SJCRH30 (cell line): ENCODE measurements around the gene DNAAF5. TPM values are rescaled to one million over a fixed set of nuclear protein-coding genes. Genes with fewer than 3 reads are reported as not detected.

Experiments
- DNase-seq, 2 experiments: peaks; one replicate each; pipeline ENCODE4 v3.0.0-alpha.2; 2015 to 2020
- H3K27ac ChIP-seq: fragments of 250-450 bp; sonication (Bioruptor Pico); 2 replicates; pipeline ENCODE4 v1.5.1; 2020; ENCODE audit warnings: mild to moderate bottlenecking, moderate library complexity
- H3K27me3 ChIP-seq: fragments of 250-450 bp; sonication (Bioruptor Pico); 2 replicates; pipeline ENCODE4 v1.5.1; 2020; ENCODE audit warnings: mild to moderate bottlenecking, moderate library complexity
- H3K36me3 ChIP-seq: fragments of 250-450 bp; sonication (Bioruptor Pico); 2 replicates; pipeline ENCODE4 v1.5.1; 2020; ENCODE audit warnings: mild to moderate bottlenecking, moderate library complexity
- H3K4me1 ChIP-seq: fragments of 250-450 bp; sonication (Bioruptor Pico); 2 replicates; pipeline ENCODE4 v1.5.1; 2020; ENCODE audit warnings: mild to moderate bottlenecking, moderate library complexity
- H3K4me3 ChIP-seq: fragments of 250-450 bp; sonication (Bioruptor Pico); 2 replicates; pipeline ENCODE4 v1.5.1; 2020; ENCODE audit warnings: mild to moderate bottlenecking, moderate library complexity
- H3K9me3 ChIP-seq: fragments of 250-450 bp; sonication (Bioruptor Pico); replicated peaks from 2 replicates; pipeline ENCODE4 v1.5.1; 2020; ENCODE audit warnings: mild to moderate bottlenecking, moderate library complexity
- total RNA-seq: library from RNA; depleted of rRNA; stranded (reverse); fragments of >200 nt; shearing (Covaris generic); gene quantifications from 2 replicates; pipeline ENCODE4 v1.2.3, GENCODE V29; 2014

Gene DNAAF5
- total RNA-seq, 1 experiment from 2014 or later, result 18.4 TPM

GRCh38 chr7:716222-716621 is 10.3 kb upstream of the DNAAF5 start:
- no peaks in the 10 kb centered on the region for H3K36me3 ChIP-seq
- H3K9me3 ChIP-seq, result no peaks in the 10 kb centered on the region
- no peak overlapping the region for H3K27ac ChIP-seq
- H3K4me3 ChIP-seq, result no peak overlapping the region
- H3K4me1 ChIP-seq, result no peaks in the 10 kb centered on the region
- no peak for DNase-seq
- H3K27me3 ChIP-seq, result no peaks in the 10 kb centered on the region

DNA sequence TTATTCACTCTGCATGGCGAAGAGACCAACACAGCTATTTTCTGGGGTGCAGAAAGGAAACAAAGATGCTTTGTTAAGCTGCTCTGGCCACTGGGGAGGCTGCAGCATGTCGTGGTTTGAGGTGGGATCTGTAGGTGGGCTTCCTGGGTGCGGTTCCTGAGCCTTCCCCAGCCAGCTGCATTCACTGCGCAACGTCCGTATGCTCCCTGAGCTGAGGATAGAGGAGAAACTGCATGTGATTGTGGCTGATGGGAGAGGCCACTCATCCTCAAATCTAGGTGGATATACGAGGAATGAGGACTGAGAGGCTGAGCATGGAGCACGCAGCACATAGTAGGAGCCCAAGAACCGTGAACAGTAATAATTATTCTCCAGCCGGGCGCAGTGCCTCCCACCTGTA is 9.9 kb upstream of the DNAAF5 start:
- Histone ChIP-seq H3K4me3 (no peak overlapping the region), H3K27me3 (no peaks in the 10 kb centered on the region), H3K4me1 (no peaks in the 10 kb centered on the region), H3K27ac (no peak overlapping the region), H3K9me3 (no peaks in the 10 kb centered on the region), H3K36me3 (no peaks in the 10 kb centered on the region)
- no peak for DNase-seq

- no peak overlapping the region for H3K27ac ChIP-seq
- H3K4me3 ChIP-seq, result no peak overlapping the region
- H3K36me3 ChIP-seq, result no peaks in the 10 kb centered on the region
- DNase-seq, result no peak
- no peaks in the 10 kb centered on the region for H3K9me3 ChIP-seq
- no peaks in the 10 kb centered on the region for H3K4me1 ChIP-seq
- H3K27me3 ChIP-seq, result no peaks in the 10 kb centered on the region
Measured at GRCh38 chr7:721619-722248, 4.8 kb upstream of the DNAAF5 start.

DNA sequence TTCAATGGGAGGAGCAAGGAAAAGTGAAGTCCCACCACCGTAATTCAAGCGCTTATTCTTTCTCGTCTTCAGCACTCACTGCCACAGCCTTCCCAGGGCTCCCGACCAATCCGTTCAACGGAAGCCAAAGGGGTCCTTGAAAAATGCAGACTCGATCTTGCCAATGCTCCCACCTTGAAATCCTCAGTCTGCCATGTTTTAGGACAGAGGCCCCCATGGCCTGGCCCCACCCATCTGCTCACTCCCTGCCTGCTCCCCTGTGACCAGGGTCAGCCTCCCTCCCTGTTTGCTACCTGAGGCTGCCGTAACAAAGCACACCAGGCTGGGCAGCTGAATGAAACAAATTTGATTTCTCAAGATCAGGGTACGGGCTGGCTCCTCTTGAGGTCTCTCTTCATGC is 3.0 kb upstream of the DNAAF5 start:
- DNase-seq, result no peak
- H3K27ac ChIP-seq, result no peak overlapping the region
- no peaks in the 10 kb centered on the region for H3K36me3 ChIP-seq
- no peaks in the 10 kb centered on the region for H3K4me1 ChIP-seq
- no peaks in the 10 kb centered on the region for H3K27me3 ChIP-seq
- no peak overlapping the region for H3K4me3 ChIP-seq
- H3K9me3 ChIP-seq, result no peaks in the 10 kb centered on the region

DNA sequence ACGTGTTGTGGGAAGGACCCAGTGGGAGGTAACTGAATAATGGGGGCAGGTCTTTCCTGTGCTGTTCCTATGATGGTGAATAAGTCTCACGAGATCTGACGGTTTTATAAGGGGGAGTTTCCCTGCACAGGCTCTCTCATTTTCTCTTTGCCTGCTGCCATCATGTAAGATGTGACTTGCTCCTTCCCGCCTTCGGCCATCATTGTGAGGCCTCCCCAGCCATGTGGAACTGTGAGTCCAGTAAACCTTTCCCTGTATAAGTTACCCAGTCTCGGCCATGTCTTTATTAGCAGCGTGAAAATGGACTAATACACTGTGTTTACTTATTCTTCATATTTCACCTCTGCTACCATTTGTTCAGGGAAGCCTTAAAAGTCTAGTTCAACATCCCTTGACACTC is 2.2 kb upstream of the DNAAF5 start:
- no peaks in the 10 kb centered on the region for H3K27me3 ChIP-seq
- H3K4me3 ChIP-seq, result no peak overlapping the region
- H3K4me1 ChIP-seq, result no peaks in the 10 kb centered on the region
- no peaks in the 10 kb centered on the region for H3K9me3 ChIP-seq
- no peak overlapping the region for H3K27ac ChIP-seq
- H3K36me3 ChIP-seq, result no peaks in the 10 kb centered on the region
- no peak for DNase-seq

GRCh38 chr7:725223-726005 is 1.1 kb upstream of the DNAAF5 start:
- Histone ChIP-seq H3K27ac (no peak overlapping the region), H3K4me1 (no peaks in the 10 kb centered on the region), H3K36me3 (no peaks in the 10 kb centered on the region), H3K27me3 (no peaks in the 10 kb centered on the region), H3K9me3 (no peaks in the 10 kb centered on the region), H3K4me3 (no peak overlapping the region)
- no peak for DNase-seq

- Histone ChIP-seq H3K4me1 (peaks cover 2% of the 10 kb centered on the region; the same call in 1 of the 2 replicates), H3K27ac (no peak overlapping the region; the same call in 1 of the 2 replicates)
Measured at GRCh38 chr7:726854-727103, 280 bp downstream of the DNAAF5 start.

GRCh38 chr7:727104-727805 is 756 bp downstream of the DNAAF5 start, which contains the start of gene PRKAR1B:
TSS of gene PRKAR1B (minus strand) at chr7:727281. CDS start at chr7:711505, 15,776 bp downstream.
- H3K27me3 ChIP-seq, result no peaks in the 10 kb centered on the region
- peaks cover 5% of the 10 kb centered on the region; the same call in 1 of the 2 replicates for H3K4me1 ChIP-seq
- peak within 1 kb of the TSS; percentile 92 for H3K4me3 ChIP-seq
- H3K27ac ChIP-seq, result peak within 1 kb of the TSS; percentile 52
- no peaks in the 10 kb centered on the region for H3K9me3 ChIP-seq
- peak in 1 of 2 experiments; percentile 28 for DNase-seq
- no peaks in the 10 kb centered on the region for H3K36me3 ChIP-seq

More at GRCh38 chr7:726854-727103, 280 bp downstream of the DNAAF5 start:
- Histone ChIP-seq H3K4me3 (peak overlapping the region; percentile 92), H3K36me3 (no peaks in the 10 kb centered on the region), H3K27me3 (no peaks in the 10 kb centered on the region), H3K9me3 (no peaks in the 10 kb centered on the region)
- peak in 1 of 2 experiments; percentile 19 for DNase-seq

- DNase-seq, result no peak
- Histone ChIP-seq H3K4me3 (no peak overlapping the region), H3K4me1 (peaks cover 10% of the 10 kb centered on the region), H3K36me3 (no peaks in the 10 kb centered on the region), H3K27ac (no peak overlapping the region), H3K27me3 (no peaks in the 10 kb centered on the region), H3K9me3 (no peaks in the 10 kb centered on the region)
Measured at GRCh38 chr7:727806-728460, 1.4 kb downstream of the DNAAF5 start.

DNA sequence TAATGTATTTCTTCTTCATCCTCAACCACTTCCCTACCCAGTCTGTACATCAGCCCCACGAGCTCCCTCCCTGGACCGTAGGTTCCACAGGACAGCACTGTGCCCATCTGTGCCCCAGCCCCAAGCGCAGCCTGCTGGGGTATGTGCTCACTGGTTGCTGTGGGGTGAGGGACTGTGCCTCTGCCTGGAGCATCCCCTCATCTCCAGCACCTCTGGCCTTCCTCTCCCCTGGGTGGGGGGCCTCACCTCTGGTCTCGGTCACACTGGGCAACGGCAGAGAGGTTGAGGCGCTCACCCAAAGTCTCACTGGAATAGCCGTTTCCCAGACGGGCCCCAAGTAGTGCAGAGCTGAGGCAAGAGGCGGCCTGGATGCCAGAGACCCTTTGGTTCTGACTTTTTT is 2.1 kb downstream of the DNAAF5 start:
- H3K4me3 ChIP-seq, result no peak overlapping the region
- no peaks in the 10 kb centered on the region; the same call in 1 of the 2 replicates for H3K36me3 ChIP-seq
- H3K4me1 ChIP-seq, result peaks cover 16% of the 10 kb centered on the region
- no peaks in the 10 kb centered on the region for H3K27me3 ChIP-seq
- H3K9me3 ChIP-seq, result no peaks in the 10 kb centered on the region
- no peak overlapping the region for H3K27ac ChIP-seq
- no peak for DNase-seq

DNA sequence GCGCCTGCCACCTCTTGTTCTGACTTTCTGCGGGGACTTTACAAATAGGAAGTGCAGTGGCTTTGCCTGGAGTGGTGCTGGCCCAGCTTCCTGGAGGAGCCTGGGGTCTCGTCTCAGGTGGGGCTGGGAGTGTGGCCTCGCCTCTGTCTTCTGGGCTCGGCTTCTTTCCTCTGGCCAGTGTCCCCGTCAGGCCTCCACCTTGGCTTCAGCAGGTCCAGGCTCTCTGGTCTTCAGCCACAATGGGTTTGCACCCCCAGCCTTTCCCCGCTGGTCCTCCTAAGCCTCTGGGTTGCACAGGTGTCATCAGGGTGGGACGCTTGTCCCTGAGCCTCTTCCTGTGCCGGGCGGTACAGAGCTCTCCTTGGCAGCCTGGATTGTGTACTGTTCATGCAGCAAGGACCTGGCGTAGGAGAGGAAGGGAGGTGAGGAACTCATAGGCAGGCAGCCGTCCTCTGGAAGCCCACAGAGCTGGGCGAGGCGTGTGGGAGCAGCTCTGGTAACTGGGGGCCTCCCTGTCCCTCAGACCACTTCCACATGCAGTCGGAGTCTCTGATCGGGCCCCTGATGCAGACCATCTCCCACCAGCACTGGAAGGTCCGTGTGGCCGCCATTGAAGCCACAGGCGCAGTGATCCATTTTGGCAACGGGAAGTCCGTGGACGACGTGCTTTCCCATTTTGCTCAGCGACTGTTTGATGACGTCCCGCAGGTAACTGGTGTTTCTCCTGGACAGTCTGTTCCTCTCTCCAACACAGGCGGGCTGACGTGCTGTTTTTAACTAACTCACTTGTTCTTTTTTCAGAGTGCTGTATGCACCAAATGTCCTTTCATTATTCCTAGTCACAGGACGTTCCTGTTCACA is 2.9 kb downstream of the DNAAF5 start:
- H3K9me3 ChIP-seq, result peaks cover 5% of the 10 kb centered on the region
- peaks cover 4% of the 10 kb centered on the region for H3K36me3 ChIP-seq
- no peak for DNase-seq
- no peaks in the 10 kb centered on the region for H3K27me3 ChIP-seq
- H3K4me3 ChIP-seq, result no peak overlapping the region
- peaks cover 16% of the 10 kb centered on the region for H3K4me1 ChIP-seq
- H3K27ac ChIP-seq, result no peak overlapping the region

- no peak overlapping the region for H3K27ac ChIP-seq
- peaks cover 9% of the 10 kb centered on the region for H3K9me3 ChIP-seq
- no peak overlapping the region for H3K4me3 ChIP-seq
- no peaks in the 10 kb centered on the region for H3K27me3 ChIP-seq
- DNase-seq, result no peak
- peaks cover 5% of the 10 kb centered on the region for H3K36me3 ChIP-seq
- H3K4me1 ChIP-seq, result peaks cover 16% of the 10 kb centered on the region
Measured at GRCh38 chr7:730501-731439, 4.3 kb downstream of the DNAAF5 start.

- Histone ChIP-seq H3K36me3 (peaks cover 5% of the 10 kb centered on the region), H3K27ac (peak overlapping the region; percentile 53), H3K4me1 (peaks cover 16% of the 10 kb centered on the region), H3K27me3 (no peaks in the 10 kb centered on the region), H3K4me3 (no peak overlapping the region), H3K9me3 (peaks cover 9% of the 10 kb centered on the region)
- DNase-seq, result no peak
Measured at GRCh38 chr7:731440-732085, 5.1 kb downstream of the DNAAF5 start.
